WERI-Rb-1 (cell line): ENCODE data around the gene SMARCE1.

Experiments
- DNase-seq: peaks from one replicate; pipeline ENCODE4 v3.0.0-alpha.2; 2020
- H3K27ac ChIP-seq: fragments of 250-450 bp; sonication (Bioruptor Pico); 2 replicates; pipeline ENCODE4 v1.5.1; 2020; ENCODE audit warnings: mild to moderate bottlenecking, moderate library complexity
- H3K27me3 ChIP-seq: fragments of 250-450 bp; sonication (Bioruptor Pico); 2 replicates; pipeline ENCODE4 v1.5.1; 2021; ENCODE audit warnings: mild to moderate bottlenecking, low read depth, moderate library complexity; ENCODE audit not compliant: insufficient read depth, severe bottlenecking
- H3K36me3 ChIP-seq: fragments of 250-450 bp; sonication (Bioruptor Pico); 2 replicates; pipeline ENCODE4 v1.5.1; 2020; ENCODE audit warnings: mild to moderate bottlenecking, moderate library complexity
- H3K4me3 ChIP-seq: 2 replicates; pipeline ENCODE4 v1.5.1; 2011; ENCODE audit warnings: low read depth, mild to moderate bottlenecking, control low read depth, low read length
- H3K9me3 ChIP-seq: fragments of 250-450 bp; sonication (Bioruptor Pico); 2 replicates; pipeline ENCODE4 v1.5.1; 2021; ENCODE audit warnings: mild to moderate bottlenecking, moderate library complexity; ENCODE audit not compliant: severe bottlenecking
- CTCF ChIP-seq: IDR thresholded peaks from 2 replicates; pipeline ENCODE4 v1.5.1; 2011; ENCODE audit warnings: low read depth, mild to moderate bottlenecking, control low read depth, inconsistent platforms, low read length

The SMARCE1 gene

GRCh38 chr17:40582328-40582901, 65.2 kb downstream of the SMARCE1 start:
- no peaks in the 10 kb centered on the region for H3K36me3 ChIP-seq
- H3K27me3 ChIP-seq: peaks cover 28% of the 10 kb centered on the region
- no peak for DNase-seq
- H3K9me3 ChIP-seq: peaks cover 25% of the 10 kb centered on the region
- H3K4me3 ChIP-seq: no peak overlapping the region
- H3K27ac ChIP-seq: no peak overlapping the region
- TF ChIP-seq CTCF: no peak

GRCh38 chr17:40580140-40580539, 67.5 kb downstream of the SMARCE1 start:
- no peak overlapping the region for H3K27ac ChIP-seq
- DNase-seq: no peak
- no peaks in the 10 kb centered on the region for H3K36me3 ChIP-seq
- no peak overlapping the region for H3K4me3 ChIP-seq
- peaks cover 18% of the 10 kb centered on the region for H3K9me3 ChIP-seq
- TF ChIP-seq CTCF: no peak
- peaks cover 45% of the 10 kb centered on the region for H3K27me3 ChIP-seq

- DNase-seq: no peak
- no peak overlapping the region for H3K27ac ChIP-seq
- peaks cover 18% of the 10 kb centered on the region for H3K9me3 ChIP-seq
- no peak for TF ChIP-seq CTCF
- peaks cover 44% of the 10 kb centered on the region for H3K27me3 ChIP-seq
- H3K4me3 ChIP-seq: no peak overlapping the region
- no peaks in the 10 kb centered on the region for H3K36me3 ChIP-seq
Observed at GRCh38 chr17:40579471-40579870, 68.1 kb downstream of the SMARCE1 start.

- no peaks in the 10 kb centered on the region for H3K36me3 ChIP-seq
- DNase-seq: no peak
- peaks cover 50% of the 10 kb centered on the region for H3K27me3 ChIP-seq
- no peak overlapping the region for H3K4me3 ChIP-seq
- peaks cover 22% of the 10 kb centered on the region for H3K9me3 ChIP-seq
- TF ChIP-seq CTCF: no peak
- no peak overlapping the region for H3K27ac ChIP-seq
Observed at GRCh38 chr17:40577611-40578065, 70.0 kb downstream of the SMARCE1 start.

- no peak for TF ChIP-seq CTCF
- H3K9me3 ChIP-seq: peaks cover 20% of the 10 kb centered on the region
- no peak overlapping the region for H3K27ac ChIP-seq
- no peaks in the 10 kb centered on the region for H3K36me3 ChIP-seq
- peaks cover 52% of the 10 kb centered on the region for H3K27me3 ChIP-seq
- no peak overlapping the region for H3K4me3 ChIP-seq
- DNase-seq: no peak
Observed at GRCh38 chr17:40576113-40576740, 71.4 kb downstream of the SMARCE1 start.
